MCF 10A (cell line): ENCODE data around the gene LRCOL1. TPM values are rescaled to one million over a fixed set of nuclear protein-coding genes. Genes with fewer than 3 reads are reported as not detected.

Experiments
- BruUV-seq: library from RNA; stranded (reverse); fragments of 400-500 nt; replicated peaks from 2 replicates; lab custom pipeline; 2021; lab: Mats Ljungman, UMichigan
- CTCF ChIA-PET: fragments of 300-600 bp; sonication (Branson Sonifier 250); formaldehyde crosslinking; extraction: SDS; loops from one replicate; lab custom pipeline; 2021; ENCODE audit warnings: antibody characterized with exemption, inconsistent platforms; lab: Yijun Ruan, JAX
- POLR2A ChIA-PET: fragments of 300-600, 350-650 bp; sonication (Branson Sonifier 250); formaldehyde crosslinking; extraction: SDS; loops from one replicate; lab custom pipeline; 2020; ENCODE audit warnings: antibody characterized with exemption, inconsistent platforms; lab: Yijun Ruan, JAX
- DNase-seq: peaks from one replicate; pipeline ENCODE4 v3.0.0-alpha.2; 2018; ENCODE audit not compliant: unreplicated experiment
- H3K27ac Mint-ChIP-seq: one replicate; pipeline ENCODE4 v1.8.0; 2022; ENCODE audit warnings: mild to moderate bottlenecking, low read depth, mixed read lengths; ENCODE audit not compliant: unreplicated experiment
- H3K27me3 Mint-ChIP-seq: one replicate; pipeline ENCODE4 v1.8.0; 2022; ENCODE audit warnings: mixed read lengths; ENCODE audit not compliant: insufficient read depth, unreplicated experiment
- H3K36me3 Mint-ChIP-seq: one replicate; pipeline ENCODE4 v1.8.0; 2022; ENCODE audit warnings: mild to moderate bottlenecking, moderate library complexity, mixed read lengths; ENCODE audit not compliant: insufficient read depth, unreplicated experiment
- H3K4me1 Mint-ChIP-seq: one replicate; pipeline ENCODE4 v1.8.0; 2022; ENCODE audit warnings: mixed read lengths; ENCODE audit not compliant: insufficient read depth, unreplicated experiment
- H3K4me3 Mint-ChIP-seq: one replicate; pipeline ENCODE4 v1.8.0; 2022; ENCODE audit warnings: mild to moderate bottlenecking, moderate library complexity, mixed read lengths; ENCODE audit not compliant: unreplicated experiment
- H3K9me3 Mint-ChIP-seq: one replicate; pipeline ENCODE4 v1.8.0; 2022; ENCODE audit warnings: mixed read lengths; ENCODE audit not compliant: unreplicated experiment
- CTCF ChIP-seq: fragments of 200-600 bp; IDR thresholded peaks from one replicate; pipeline ENCODE4 v1.8.0; 2022; ENCODE audit warnings: antibody characterized with exemption, mild to moderate bottlenecking; ENCODE audit not compliant: unreplicated experiment
- intact Hi-C: fragments of 100-400 bp; cut with micrococcal nuclease; formaldehyde crosslinking; loops from 2 replicates; pipeline ENCODE4 v1.14.1; 2022
- total RNA-seq: library from RNA; stranded (reverse); gene quantifications from 2 replicates; pipeline ENCODE4 v1.2.3, GENCODE V29; 2022

The LRCOL1 gene
- total RNA-seq, 1 experiment from 2014 or later: not detected

- no peak for DNase-seq
- no peak for TF ChIP-seq CTCF
- no peaks in the 10 kb centered on the region for H3K9me3 Mint-ChIP-seq
- ChIA-PET POLR2A (no interaction called here), CTCF (interaction anchor here (1.0 kb wide), 1 partner anchor 11 kb away, joined by 3 read pairs; no protein-coding TSS in a partner anchor)
- BruUV-seq: no TSS peak
- intact Hi-C loops: no loop called here
- no peak overlapping the region for H3K27ac Mint-ChIP-seq
- H3K4me3 Mint-ChIP-seq: no peak overlapping the region
- peaks cover 16% of the 10 kb centered on the region for H3K27me3 Mint-ChIP-seq
- peaks cover 5% of the 10 kb centered on the region for H3K36me3 Mint-ChIP-seq
- peaks cover 8% of the 10 kb centered on the region for H3K4me1 Mint-ChIP-seq
Observed at GRCh38 chr12:132592282-132592970, 18.0 kb downstream of the LRCOL1 start.

- Mint-ChIP-seq H3K27me3 (peaks cover 5% of the 10 kb centered on the region), H3K9me3 (no peaks in the 10 kb centered on the region), H3K36me3 (peaks cover 5% of the 10 kb centered on the region), H3K4me1 (peaks cover 8% of the 10 kb centered on the region), H3K27ac (no peak overlapping the region), H3K4me3 (no peak overlapping the region)
- intact Hi-C loops: no loop called here
- no peak for DNase-seq
- BruUV-seq: no TSS peak
- TF ChIP-seq CTCF: no peak
- POLR2A ChIA-PET: interaction anchor here (0.6 kb wide), 1 partner anchor 145 kb away, joined by 4 read pairs; no protein-coding TSS in a partner anchor
- CTCF ChIA-PET: interaction anchor here (0.6 kb wide), 1 partner anchor 20 kb away, joined by 5 read pairs; no protein-coding TSS in a partner anchor
Observed at GRCh38 chr12:132591107-132591935, 19.1 kb downstream of the LRCOL1 start.

GRCh38 chr12:132588821-132589669 is 21.3 kb downstream of the LRCOL1 start:
- DNase-seq: peak; percentile 46
- no TSS peak for BruUV-seq
- H3K27me3 Mint-ChIP-seq: no peaks in the 10 kb centered on the region
- intact Hi-C loops: no loop called here
- H3K4me3 Mint-ChIP-seq: no peak overlapping the region
- H3K36me3 Mint-ChIP-seq: peaks cover under 1% of the 10 kb centered on the region
- TF ChIP-seq CTCF: no peak
- H3K9me3 Mint-ChIP-seq: no peaks in the 10 kb centered on the region
- ChIA-PET POLR2A (no interaction called here), CTCF (interaction anchor here (0.6 kb wide), 1 partner anchor 229 kb away, joined by 3 read pairs; no protein-coding TSS in a partner anchor)
- no peak overlapping the region for H3K27ac Mint-ChIP-seq
- H3K4me1 Mint-ChIP-seq: peaks cover 5% of the 10 kb centered on the region
